GM19324 (cell line): ENCODE data around the gene CEP41.

Experiments
- ATAC-seq: cut with Tn5 transposase; IDR thresholded peaks from one replicate; pipeline ENCODE4 v1.9.1; 2021; ENCODE audit warnings: mild to moderate bottlenecking, moderate library complexity; ENCODE audit not compliant: unreplicated experiment, low FRiP score

Gene CEP41

DNA sequence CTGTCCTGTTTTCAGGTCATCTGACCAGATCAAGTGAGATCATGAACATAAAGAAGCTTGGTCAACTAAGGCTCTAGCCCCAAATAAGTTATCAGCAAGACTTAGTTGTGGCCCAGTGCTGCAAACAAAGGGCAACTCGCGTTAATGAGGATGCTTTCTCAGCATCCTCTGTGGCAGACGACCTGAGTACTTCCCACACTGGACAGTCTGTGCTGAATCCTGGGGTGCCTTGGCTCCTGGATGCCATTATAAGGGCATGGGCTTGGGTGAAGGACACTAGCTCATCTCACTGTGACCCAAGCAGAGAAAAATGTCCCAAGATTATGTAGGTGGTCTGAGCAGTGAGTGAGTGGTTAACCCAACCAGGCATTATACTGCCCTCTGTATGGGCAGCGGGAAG, 82.3 kb downstream of the CEP41 start:
- no peak for ATAC-seq

DNA sequence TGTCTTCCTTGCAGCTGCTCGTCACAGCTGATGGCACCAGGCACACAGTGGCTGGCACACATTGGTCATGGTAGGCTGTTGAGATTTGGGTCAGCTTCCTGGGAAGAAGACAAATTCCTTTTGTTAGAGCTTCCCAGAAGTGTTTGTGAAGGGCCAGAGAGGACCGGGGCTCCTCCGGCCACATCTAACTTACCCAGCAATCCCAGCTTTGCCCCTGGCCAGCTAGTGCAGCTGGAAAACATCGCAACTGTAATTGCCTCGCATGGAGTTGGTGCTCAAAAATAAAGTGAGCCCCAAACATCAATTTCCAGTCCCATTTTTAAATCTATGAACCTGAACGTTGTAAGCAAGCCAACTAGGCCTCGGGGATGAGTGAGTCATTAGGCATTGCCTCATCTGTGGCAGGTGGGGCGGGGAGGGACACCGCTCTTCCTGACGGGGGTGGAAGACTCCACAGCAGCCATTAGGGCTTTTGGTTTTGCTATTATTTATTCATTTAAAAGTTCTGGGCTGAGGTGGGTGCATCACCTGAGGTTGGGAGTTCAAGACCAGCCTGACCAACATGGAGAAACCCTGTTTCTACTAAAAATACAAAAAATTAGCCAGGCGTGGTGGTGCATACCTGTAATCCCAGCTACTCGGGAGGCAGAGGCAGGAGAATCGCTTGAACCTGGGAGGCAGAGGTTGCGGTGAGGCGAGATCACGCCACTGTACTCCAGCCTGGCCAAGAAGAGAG, 83.8 kb downstream of the CEP41 start:
- no peak for ATAC-seq

DNA sequence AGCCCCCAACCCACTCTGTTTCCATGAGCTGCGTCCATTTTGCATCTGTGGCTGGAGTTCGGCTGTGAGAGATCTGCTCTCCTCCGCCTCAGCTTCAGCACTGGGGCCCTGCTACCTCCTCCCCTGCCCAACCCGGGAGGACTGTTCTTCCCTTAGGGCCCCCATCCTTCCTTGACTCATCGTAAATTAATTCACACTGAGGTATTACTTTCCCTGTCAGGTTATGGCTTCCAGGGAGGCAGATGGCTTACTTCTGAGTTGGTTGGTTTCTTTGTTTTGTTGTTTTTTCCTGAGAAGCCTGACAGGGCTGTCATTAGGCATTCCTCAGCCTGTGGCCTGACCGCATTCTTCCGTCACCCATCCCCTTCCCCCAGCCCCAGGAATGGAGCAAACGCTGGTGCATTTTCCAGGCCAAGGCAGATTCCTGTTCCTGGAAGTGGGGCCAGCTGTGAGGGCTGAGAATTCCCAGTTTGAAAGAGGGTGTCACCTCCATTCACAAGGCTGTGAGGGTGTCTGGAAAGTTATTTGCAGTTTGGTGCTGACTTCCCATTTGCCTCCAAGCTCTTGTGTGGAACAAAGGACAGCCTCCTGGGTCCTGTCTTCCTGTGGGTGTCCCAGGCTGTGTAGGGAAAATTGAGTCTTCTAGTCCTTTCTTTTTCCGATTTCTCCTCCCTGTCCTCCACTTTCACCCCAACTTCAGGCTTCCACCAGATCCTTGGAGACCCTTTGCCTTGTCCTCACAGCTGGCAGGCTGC, 84.5 kb downstream of the CEP41 start:
- no peak for ATAC-seq

DNA sequence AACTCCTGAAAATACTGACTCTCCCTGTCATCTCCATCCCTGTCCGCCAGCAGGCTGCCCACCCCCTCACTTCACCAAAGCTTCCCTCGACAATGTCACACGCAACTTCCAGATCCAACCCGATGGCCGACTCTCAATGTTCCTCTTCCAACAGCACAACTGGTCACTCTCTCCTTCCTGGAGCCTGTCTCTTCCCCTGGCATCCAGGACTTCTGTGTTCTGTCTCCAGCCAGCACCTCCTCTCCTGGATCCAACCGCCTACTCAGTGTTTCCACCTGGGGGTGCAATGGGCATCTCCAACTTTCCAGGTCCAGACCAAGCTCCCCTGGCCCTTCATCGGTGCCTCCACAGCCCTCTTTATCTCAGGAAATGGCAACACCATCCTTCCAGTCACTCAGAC, 87.6 kb downstream of the CEP41 start:
- no peak for ATAC-seq

DNA sequence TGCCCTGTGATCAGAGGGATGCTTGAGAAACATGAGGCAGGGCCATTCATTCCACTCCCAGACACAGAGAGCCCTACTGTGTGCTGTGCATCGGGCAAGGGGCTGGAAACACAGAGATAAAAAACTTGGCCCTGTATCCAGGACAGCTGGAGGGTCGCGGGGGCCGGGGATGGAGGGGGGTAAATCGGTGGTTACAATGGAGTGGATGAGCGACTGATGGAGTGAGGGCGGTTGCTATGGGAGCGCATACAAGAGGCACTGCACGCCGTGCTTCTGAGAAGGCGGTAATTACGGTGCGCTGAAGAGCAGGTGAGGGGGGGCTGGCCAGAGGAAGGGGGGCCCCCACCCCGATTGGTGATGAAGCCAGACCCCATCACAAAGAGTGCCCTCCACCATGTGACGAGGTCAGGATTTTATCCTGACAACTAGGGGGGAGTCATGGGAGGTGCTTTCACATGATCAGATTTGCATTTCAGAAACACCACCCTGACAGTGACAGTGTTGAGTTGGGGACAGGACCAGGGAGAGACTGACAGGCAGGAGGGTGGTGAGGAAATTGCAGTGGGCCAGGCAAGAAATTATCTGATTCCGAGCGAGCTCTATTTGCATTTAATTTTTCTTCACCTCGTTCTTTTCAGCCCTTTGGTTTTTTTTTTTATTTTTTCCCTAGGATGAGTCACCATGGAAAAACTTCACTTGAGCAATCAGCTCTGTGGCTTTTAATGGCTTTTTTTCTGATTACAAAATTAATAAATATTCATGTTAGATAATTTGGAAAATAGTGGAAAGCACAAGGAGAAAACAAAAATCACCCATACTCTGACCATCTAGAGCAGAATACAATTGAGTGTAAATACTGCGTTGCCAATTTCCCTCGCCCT, 88.4 kb downstream of the CEP41 start:
- no peak for ATAC-seq

DNA sequence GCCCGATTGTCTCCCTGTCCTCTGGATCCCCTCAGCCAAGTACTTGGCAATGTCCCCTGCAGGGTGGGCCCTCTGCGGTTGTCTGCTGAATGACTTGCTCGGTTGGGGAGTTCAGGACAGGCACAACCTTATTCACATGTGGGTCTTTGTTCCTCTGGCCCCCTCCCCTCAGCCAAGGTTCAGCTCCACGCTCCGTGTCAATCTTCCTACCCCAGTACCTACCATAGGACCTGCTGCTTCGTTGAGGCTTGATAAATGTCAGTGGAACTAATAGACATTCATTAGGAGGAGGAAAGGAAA, 89.1 kb downstream of the CEP41 start:
- no peak for ATAC-seq

DNA sequence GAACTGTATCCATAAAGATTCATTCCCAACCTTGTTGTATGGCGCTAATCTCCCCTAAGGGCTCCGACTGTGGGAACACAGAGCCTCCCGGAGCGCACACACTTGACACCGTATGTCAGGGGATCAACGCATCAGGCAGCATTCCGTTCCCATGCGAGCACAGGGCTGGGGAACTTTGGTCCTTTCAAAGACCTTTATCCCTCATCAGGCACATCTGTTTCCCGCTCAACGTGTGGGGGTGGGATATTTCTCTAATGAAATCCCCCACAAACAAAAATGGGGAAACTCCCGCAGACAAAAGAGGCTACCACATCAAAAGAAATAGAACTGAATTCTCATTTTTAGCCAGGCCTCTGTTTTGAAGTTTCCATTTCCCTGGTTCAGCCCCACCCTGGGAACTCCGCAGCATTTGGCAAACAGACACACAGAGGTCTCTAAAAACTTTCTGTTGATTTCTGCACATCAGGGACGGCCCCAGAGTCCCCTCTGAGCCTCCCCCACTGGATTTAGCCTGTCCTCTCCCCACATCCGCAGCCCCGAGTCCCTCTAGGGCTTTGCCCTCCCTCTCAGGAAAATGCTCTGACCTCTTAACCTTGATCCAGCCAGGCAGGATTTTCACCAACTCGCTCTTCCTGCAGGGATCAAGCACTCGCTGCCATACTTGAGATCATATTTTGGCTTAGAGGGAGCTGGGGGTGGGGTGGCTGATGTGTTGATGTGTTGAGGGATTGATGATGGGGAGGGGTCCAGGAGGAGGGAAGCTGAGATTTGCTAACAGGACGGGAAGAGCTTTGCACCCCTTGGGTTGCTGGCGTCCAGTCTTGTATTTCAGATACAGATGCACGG, 89.6 kb downstream of the CEP41 start:
- no peak for ATAC-seq

DNA sequence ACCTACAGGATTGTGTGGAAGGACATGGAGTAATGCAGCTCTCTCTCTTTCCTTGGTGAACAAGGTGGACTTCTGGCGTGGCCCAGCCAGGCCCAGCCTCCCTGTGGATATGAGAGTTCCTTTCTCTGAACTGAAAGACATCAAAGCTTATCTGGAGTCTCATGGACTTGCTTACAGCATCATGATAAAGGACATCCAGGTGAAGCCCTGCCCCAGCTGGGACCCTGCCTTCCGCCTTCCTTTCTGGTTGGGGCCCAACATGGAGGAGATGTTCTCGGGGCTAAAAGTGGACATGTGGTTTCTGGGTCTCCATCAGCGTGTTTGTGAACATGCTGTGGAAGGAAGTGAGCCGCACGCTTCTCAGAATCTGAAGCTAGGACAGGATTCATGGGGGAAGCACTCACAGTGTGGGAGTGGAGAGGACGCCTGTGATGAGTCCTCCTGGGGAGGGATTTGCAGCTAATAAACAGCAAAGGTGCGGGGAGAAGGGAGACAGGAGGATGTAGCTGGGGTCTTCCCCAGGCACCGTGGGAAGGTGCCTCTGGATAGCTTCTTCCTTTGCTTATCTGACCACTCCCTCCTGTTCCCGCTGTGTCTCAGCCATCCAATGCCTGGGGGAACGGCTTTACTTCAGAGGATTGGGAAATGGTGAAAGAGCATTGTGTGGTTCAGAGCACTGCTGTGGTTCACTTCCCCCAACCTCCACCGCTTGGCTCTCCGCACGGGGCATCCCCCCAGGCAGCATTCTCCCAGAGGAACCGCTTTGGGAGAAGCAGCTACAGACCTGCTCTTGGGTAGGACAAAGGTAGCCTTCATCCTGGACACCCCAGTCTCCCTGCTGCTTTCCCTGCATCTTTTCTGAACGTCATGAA, 90.7 kb downstream of the CEP41 start:
- no peak for ATAC-seq

DNA sequence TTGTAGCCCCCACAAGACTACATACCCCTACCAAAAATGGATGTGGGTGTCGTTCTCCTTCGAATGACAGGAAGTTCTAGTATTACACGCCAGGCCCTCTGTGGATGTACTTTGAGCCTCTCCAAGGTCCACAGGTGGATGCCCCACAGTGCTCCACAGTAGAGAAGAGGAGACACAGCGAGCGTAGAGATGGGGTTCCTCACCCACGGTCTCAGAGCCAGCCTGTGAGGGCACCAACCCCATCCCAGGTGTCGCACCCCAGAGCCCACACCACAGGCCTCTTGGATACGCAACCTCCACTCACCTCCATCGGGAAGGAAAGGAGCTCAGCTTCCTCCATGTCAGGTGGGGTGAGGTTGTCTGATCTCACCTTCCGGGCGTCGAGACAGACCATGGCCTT, 93.9 kb downstream of the CEP41 start:
- ATAC-seq = no peak

DNA sequence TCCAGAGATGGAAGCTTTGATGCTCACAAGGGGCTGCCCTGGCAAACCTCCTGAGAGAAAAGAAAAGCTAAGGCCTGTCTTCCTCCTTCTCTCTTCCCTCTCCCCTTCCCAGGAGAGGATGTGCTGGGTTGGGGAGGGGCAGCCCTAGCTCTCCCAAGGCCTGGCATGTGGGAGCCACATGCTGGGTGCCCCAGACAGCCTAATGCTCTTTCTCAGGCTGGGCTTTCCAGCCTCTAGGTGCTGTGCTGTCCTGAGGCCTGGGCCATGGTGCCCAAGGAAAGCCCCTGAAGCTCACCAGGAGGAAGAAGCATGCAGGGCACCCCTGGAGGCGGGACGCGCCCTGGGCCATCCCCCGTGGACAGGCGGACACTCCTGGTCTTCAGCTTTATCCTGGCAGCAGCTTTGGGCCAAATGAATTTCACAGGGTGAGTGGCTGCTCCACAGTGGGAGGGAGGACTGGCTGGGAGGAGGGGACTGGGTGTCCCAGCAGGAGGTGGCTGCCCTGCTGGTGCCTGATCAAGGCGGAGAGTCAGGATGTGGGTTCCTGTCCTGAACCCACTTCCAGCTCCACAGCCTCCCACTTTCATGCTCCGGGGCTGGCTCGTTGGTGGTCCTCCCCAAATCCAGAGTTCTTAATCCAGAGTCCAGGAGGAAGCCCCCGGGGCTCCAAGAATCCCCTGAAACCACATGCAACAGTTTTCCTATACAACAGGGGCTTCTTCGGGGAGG, 94.5 kb downstream of the CEP41 start:
- no peak for ATAC-seq

DNA sequence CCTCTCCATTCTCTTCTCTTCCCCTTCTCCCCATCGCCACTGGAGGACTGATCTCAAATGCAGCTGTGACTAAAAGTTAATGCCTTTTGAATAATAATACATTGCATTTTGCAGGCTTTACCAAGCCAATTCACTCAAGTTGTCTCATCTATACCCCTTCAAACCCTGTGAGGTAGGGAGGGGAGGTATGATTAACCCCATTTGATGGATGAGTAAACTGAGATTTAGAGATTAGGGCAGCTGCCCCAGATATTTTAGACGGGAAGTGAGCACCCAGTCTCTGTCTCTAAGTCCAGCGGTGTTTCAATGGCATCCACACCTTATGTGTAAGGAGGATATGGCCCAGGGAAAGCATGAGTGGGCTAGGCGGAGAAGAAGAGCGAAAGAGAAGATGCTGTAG, 95.1 kb downstream of the CEP41 start:
- no peak for ATAC-seq

DNA sequence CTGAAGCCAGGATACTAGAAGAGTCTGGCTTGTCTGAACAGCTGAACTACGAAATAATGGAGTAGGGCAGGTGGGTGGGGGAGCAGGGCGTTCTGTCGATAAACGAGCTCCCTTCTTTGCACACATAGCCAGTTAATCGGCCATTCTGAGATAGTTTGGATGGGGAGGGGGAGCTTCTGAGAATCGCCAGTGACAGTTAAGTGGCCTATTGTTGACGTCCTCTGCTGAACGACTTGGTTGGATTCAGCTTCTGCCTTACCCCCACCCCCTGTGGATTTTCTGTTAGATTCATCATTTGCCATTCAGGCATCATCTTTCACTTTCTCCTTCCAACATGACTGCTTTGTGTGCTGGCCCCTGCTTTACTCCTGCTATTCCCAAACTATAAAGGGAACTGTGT, 95.7 kb downstream of the CEP41 start:
- ATAC-seq = no peak

DNA sequence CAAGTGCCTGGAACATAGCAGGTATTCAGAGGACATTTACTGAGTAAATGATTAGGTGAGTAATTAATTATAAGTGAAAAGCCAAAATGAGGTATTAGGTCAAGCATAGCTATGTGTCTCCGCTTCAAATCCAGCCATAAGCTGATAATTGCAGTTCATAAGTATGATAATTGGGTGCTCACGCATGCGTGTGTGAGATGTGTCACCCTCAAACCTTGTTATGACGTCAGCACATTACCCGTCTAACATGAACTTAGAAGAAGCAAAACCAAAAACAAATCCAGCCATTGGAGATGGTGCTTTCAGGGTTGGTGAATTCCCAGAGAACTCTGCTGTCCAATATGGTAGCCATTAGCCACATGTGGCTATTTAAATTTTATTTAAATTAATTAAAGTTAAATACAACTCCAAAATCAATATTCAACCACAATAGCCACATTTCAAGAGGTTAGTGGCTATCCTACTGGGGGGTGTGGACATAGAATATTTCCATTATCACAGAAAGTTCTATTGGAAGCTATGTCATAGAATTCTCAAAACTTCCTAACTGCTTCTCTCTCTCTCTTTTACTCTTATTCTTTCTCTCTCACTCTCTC, 96.4 kb downstream of the CEP41 start, which contains the start of gene CPA5:
CPA5 (plus strand) TSS at position 546 of the 596 bp plus-strand sequence. CDS start 1,670 bp downstream, outside the sequence.
- no peak for ATAC-seq
